SK-N-SH (cell line): ENCODE data around the gene GMPPB. TPM values are rescaled to one million over a fixed set of nuclear protein-coding genes. Genes with fewer than 3 reads are reported as not detected.
"Not testable (repeated sequence)": the region's sequence is repeated elsewhere in the genome, so short reads cannot be mapped to it uniquely, and the experiment has no call there.

ENCODE experiments used
- CTCF ChIA-PET: fragments of 300-600, 350-600 bp; formaldehyde crosslinking; extraction: SDS; loops from one replicate; lab custom pipeline; 2021; lab: Yijun Ruan, JAX
- POLR2A ChIA-PET: fragments of 350-600 bp; sonication (Branson Sonifier 250); formaldehyde crosslinking; extraction: SDS; loops from one replicate; lab custom pipeline; 2020; ENCODE audit warnings: antibody characterized with exemption, inconsistent platforms; lab: Yijun Ruan, JAX
- DNase-seq: peaks from one replicate; pipeline ENCODE4 v3.0.0; 2012
- H2AFZ ChIP-seq: fragments of 200-600 bp; sonication (generic); 2 replicates; pipeline ENCODE4 v1.8.1; 2016; ENCODE audit warnings: antibody characterized with exemption, mild to moderate bottlenecking, low read depth
- H3F3A ChIP-seq: fragments of 200-600 bp; sonication (generic); replicated peaks from 2 replicates; pipeline ENCODE3; 2016; ENCODE audit warnings: antibody characterized with exemption, mild to moderate bottlenecking; ENCODE audit not compliant: insufficient read depth
- H3K27ac ChIP-seq, 2 experiments: fragments of 200-500 bp in 1 of 2; fragments of 200-600 bp in 1 of 2; sonication (Bioruptor generic) in 1 of 2; sonication (generic), shearing (Covaris generic) in 1 of 2; 2 replicates each; pipeline versions ENCODE4 v1.5.1 to v1.6.1; 2014 to 2016; ENCODE audit warnings: low read depth in 2 of 2, inconsistent platforms in 1 of 2, low read length in 1 of 2, mild to moderate bottlenecking in 1 of 2, mixed read lengths in 1 of 2
- H3K27me3 ChIP-seq: fragments of 200-600 bp; sonication (generic), shearing (Covaris generic); 2 replicates; pipeline ENCODE4 v1.6.1; 2016; ENCODE audit warnings: mixed run types; ENCODE audit not compliant: insufficient read depth
- H3K36me3 ChIP-seq, 2 experiments: fragments of 200-500 bp in 1 of 2; fragments of 200-600 bp in 1 of 2; sonication (Bioruptor generic) in 1 of 2; sonication (generic) in 1 of 2; replicated peaks in 1 of 2; 2 replicates each; pipeline versions ENCODE3 to v1.5.1; 2014 to 2016; ENCODE audit warnings: low read length in 1 of 2, mild to moderate bottlenecking in 1 of 2; ENCODE audit not compliant: insufficient read depth in 2 of 2, control insufficient read depth in 1 of 2
- H3K4me1 ChIP-seq, 2 experiments: fragments of 200-500 bp in 1 of 2; fragments of 200-600 bp in 1 of 2; sonication (Bioruptor generic) in 1 of 2; sonication (generic), shearing (Covaris generic) in 1 of 2; 2 replicates each; pipeline versions ENCODE4 v1.5.1 to v1.6.1; 2014 to 2016; ENCODE audit warnings: low read depth in 1 of 2, low read length in 1 of 2, mixed run types in 1 of 2; ENCODE audit not compliant: insufficient read depth in 2 of 2, control insufficient read depth in 1 of 2
- H3K4me2 ChIP-seq: fragments of 200-600 bp; sonication (generic), shearing (Covaris generic); 2 replicates; pipeline ENCODE4 v1.6.1; 2017; ENCODE audit warnings: mixed run types
- H3K4me3 ChIP-seq, 2 experiments: fragments of 200-500 bp in 1 of 2; fragments of 200-600 bp in 1 of 2; sonication (Bioruptor generic) in 1 of 2; sonication (generic), shearing (Covaris generic) in 1 of 2; 2 replicates each; pipeline versions ENCODE4 v1.5.1 to v1.8.1; 2014 to 2016; ENCODE audit warnings: low read depth in 2 of 2, inconsistent platforms in 1 of 2, low read length in 1 of 2, mild to moderate bottlenecking in 1 of 2, mixed read lengths in 1 of 2, moderate library complexity in 1 of 2
- H3K79me2 ChIP-seq: fragments of 200-600 bp; sonication (generic); 2 replicates; pipeline ENCODE4 v1.8.1; 2017; ENCODE audit warnings: mild to moderate bottlenecking; ENCODE audit not compliant: insufficient read depth
- H3K9ac ChIP-seq: fragments of 200-600 bp; sonication (generic); 2 replicates; pipeline ENCODE4 v1.6.1; 2017; ENCODE audit warnings: mixed run types
- H3K9me2 ChIP-seq: fragments of 200-600 bp; sonication (generic); 2 replicates; pipeline ENCODE4 v1.6.1; 2017; ENCODE audit warnings: mixed run types
- H3K9me3 ChIP-seq: fragments of 200-600 bp; sonication (generic); 2 replicates; pipeline ENCODE4 v1.6.1; 2017; ENCODE audit warnings: mixed run types, mild to moderate bottlenecking, moderate library complexity
- H4K20me1 ChIP-seq: fragments of 200-600 bp; sonication (generic); 2 replicates; pipeline ENCODE4 v1.6.1; 2017; ENCODE audit warnings: mild to moderate bottlenecking, mixed run types; ENCODE audit not compliant: insufficient read depth
- ELF1 ChIP-seq: IDR thresholded peaks from 2 replicates; pipeline ENCODE4 v1.4.0; 2012
- EZH2phosphoT487 ChIP-seq: fragments of 200-600 bp; sonication (generic); IDR thresholded peaks from 2 replicates; pipeline ENCODE4 v1.6.1; 2017; ENCODE audit warnings: low read depth, mixed run types, mild to moderate bottlenecking, antibody characterized with exemption, moderate library complexity, borderline replicate concordance
- FOXM1 ChIP-seq: IDR thresholded peaks from 2 replicates; pipeline ENCODE4 v1.4.0; 2012; ENCODE audit warnings: low read depth, mild to moderate bottlenecking
- GABPA ChIP-seq: IDR thresholded peaks from 2 replicates; pipeline ENCODE4 v1.4.0; 2012; ENCODE audit warnings: low read depth, mild to moderate bottlenecking
- GATA2 ChIP-seq: sonication (generic); formaldehyde crosslinking; IDR thresholded peaks from 2 replicates; pipeline ENCODE4 v1.5.0; 2020; ENCODE audit warnings: mild to moderate bottlenecking, missing genetic modification reagents
- JUND ChIP-seq: IDR thresholded peaks from 2 replicates; pipeline ENCODE4 v1.4.0; 2012
- MEF2A ChIP-seq: IDR thresholded peaks from 2 replicates; pipeline ENCODE4 v1.4.0; 2012; ENCODE audit warnings: low read depth, borderline replicate concordance
- NFIC ChIP-seq: IDR thresholded peaks from 2 replicates; pipeline ENCODE4 v1.4.0; 2012; ENCODE audit warnings: borderline replicate concordance
- POLR2AphosphoS5 ChIP-seq: IDR thresholded peaks from 2 replicates; pipeline ENCODE4 v1.6.1; 2012; ENCODE audit warnings: low read depth, low read length
- RAD21 ChIP-seq: IDR thresholded peaks from 2 replicates; pipeline ENCODE4 v1.6.1; 2012; ENCODE audit warnings: mild to moderate bottlenecking, low read length
- TCF12 ChIP-seq: IDR thresholded peaks from 2 replicates; pipeline ENCODE4 v1.4.0; 2012
- USF1 ChIP-seq: IDR thresholded peaks from 2 replicates; pipeline ENCODE4 v1.4.0; 2012; ENCODE audit warnings: low read depth, borderline replicate concordance
- YY1 ChIP-seq: IDR thresholded peaks from 2 replicates; pipeline ENCODE4 v1.4.0; 2012; ENCODE audit warnings: low read depth, mild to moderate bottlenecking
- WGBS: methylation state at CpG from one replicate; pipeline ENCODE4 v1.1.6; 2017; ENCODE audit warnings: low lambda C conversion rate; 5-methylcytosine and 5-hydroxymethylcytosine counted together
- polyA plus RNA-seq, 3 experiments: library from polyadenylated mRNA; depleted of rRNA; stranded (reverse); fragments of >200 nt; gene quantifications; 2 replicates each; pipeline ENCODE4 v1.2.3, GENCODE V29; 2012
- TF ChIP-seq, protein P1 (sequence below): IDR thresholded peaks from 2 replicates; pipeline ENCODE4 v1.4.0; 2012; ENCODE audit warnings: low read depth

GMPPB gene
- polyA plus RNA-seq, 1 of the 3 experiments (the other 2 are of a cell fraction): 25.1 TPM

GRCh38 chr3:49689046-49689907, 34.5 kb downstream of the GMPPB start, which contains the start of the genes MST1 and RNF123 (continued):
- TF ChIP-seq ELF1: peak; percentile 75
- TF ChIP-seq NFIC: no peak
- 0 out of 2 replicates have a peak, but pooled peaks have one; percentile 44 for TF ChIP-seq YY1
- TF ChIP-seq, protein P1, sequence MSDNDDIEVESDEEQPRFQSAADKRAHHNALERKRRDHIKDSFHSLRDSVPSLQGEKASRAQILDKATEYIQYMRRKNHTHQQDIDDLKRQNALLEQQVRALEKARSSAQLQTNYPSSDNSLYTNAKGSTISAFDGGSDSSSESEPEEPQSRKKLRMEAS: peak; percentile 53
- peak; percentile 79 for TF ChIP-seq GABPA
- no peak for TF ChIP-seq EZH2phosphoT487
- no peak for TF ChIP-seq RAD21
- no peak for TF ChIP-seq USF1
- no peak for TF ChIP-seq JUND
- peak; percentile 73 for TF ChIP-seq POLR2AphosphoS5
- no peak for TF ChIP-seq GATA2 (CRISPR knock-in tag)
- TF ChIP-seq FOXM1: no peak
- TF ChIP-seq TCF12: no peak
- TF ChIP-seq MEF2A: no peak

DNA sequence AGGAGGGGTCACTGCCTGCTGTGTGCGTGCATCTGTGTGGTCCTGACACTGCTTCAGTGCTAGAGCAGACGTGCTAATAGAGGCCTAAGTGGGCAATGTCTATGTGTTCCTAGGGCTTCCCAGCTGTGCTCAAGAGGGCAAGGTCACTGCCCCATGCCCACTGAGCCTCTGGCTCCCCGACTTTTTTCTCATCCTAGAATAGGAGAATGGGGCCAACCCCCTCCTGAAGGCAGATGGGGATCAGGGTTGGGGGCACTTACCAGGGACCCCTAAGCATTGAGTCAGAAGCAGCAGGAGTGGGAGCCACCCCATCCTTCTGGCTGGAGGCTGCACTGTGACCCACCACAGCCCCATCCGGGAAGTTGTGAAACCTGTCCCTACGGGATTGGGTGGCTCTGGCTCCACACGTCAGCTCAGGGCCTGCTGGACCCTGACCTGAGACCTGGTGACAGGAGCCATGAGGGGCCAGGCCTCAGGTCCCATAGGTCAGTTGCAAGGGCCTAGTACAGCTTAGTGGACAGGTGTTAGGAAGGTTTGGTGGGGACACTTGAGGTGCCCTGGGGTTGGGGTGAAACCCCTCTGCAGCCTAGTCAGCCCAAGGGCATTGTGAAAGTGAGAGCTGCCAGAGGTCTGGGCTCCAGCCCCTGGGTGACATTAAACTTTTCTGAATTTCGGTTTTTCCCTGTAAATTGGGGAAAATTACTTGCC, 35.3 kb downstream of the GMPPB start:
- Histone ChIP-seq H3K9ac (peak overlapping the region; percentile 87), H3K4me2 (peak overlapping the region; percentile 83), H3K4me1 (peaks cover 5 to 27% of the 10 kb centered on the region in 2 experiments; a peak in 2 of 4 replicates), H3K4me3 (peak overlapping the region; percentile 84 to 92), H3K79me2 (peaks cover 26% of the 10 kb centered on the region), H3K27ac (peak overlapping the region; percentile 18 to 25; a peak in 3 of 4 replicates)
- CTCF ChIA-PET: interaction anchor here (0.9 to 1.4 kb wide), 2 partner anchors 15 to 149 kb away, joined by 3 read pairs; no protein-coding TSS in a partner anchor
- H3K9me2 ChIP-seq, H3K27me3 ChIP-seq, H3K36me3 ChIP-seq, H3F3A ChIP-seq, H4K20me1 ChIP-seq, H2AFZ ChIP-seq, POLR2A ChIA-PET, H3K9me3 ChIP-seq, DNase-seq: not testable (repeated sequence)
- 68% methylated on average over 5 of the region's 7 CpGs for WGBS

- DNase-seq, H3K4me2 ChIP-seq, H3K27ac ChIP-seq, H3K9ac ChIP-seq, H3F3A ChIP-seq, H2AFZ ChIP-seq, H3K27me3 ChIP-seq, H3K9me2 ChIP-seq, H4K20me1 ChIP-seq, CTCF ChIA-PET, H3K9me3 ChIP-seq, POLR2A ChIA-PET, H3K4me3 ChIP-seq: not testable (repeated sequence)
- peaks cover 5 to 27% of the 10 kb centered on the region in 2 experiments; a peak in 2 of 4 replicates for H3K4me1 ChIP-seq
- peaks cover 18% of the 10 kb centered on the region for H3K79me2 ChIP-seq
- peaks cover 0 to 13% of the 10 kb centered on the region in 2 experiments for H3K36me3 ChIP-seq
- 95% methylated on average over 4 of the region's 12 CpGs for WGBS
Measured at GRCh38 chr3:49687424-49687795, 36.3 kb downstream of the GMPPB start.

GRCh38 chr3:49686769-49687423, 36.9 kb downstream of the GMPPB start:
- H4K20me1 ChIP-seq, H3K9ac ChIP-seq, H3K4me2 ChIP-seq, H3K27ac ChIP-seq, CTCF ChIA-PET, H3K9me3 ChIP-seq, H3F3A ChIP-seq, POLR2A ChIA-PET, H3K9me2 ChIP-seq, H2AFZ ChIP-seq, H3K27me3 ChIP-seq: not testable (repeated sequence)
- Histone ChIP-seq H3K4me3 (peak overlapping the region in 1 of 2 experiments; percentile 24; a peak in 1 of 4 replicates), H3K4me1 (peaks cover 5 to 27% of the 10 kb centered on the region in 2 experiments; a peak in 2 of 4 replicates), H3K79me2 (peaks cover 18% of the 10 kb centered on the region), H3K36me3 (peaks cover 0 to 18% of the 10 kb centered on the region in 2 experiments)
- peak; percentile 69 for DNase-seq
- 76% methylated on average over 10 of the region's 44 CpGs for WGBS
